Measurements from ENCODE around the gene HAGH. TPM values are rescaled to one million over a fixed set of nuclear protein-coding genes. Genes with fewer than 3 reads are reported as not detected.

Gene HAGH
- total RNA-seq, 4 donors from 2014 or later, result 124 to 245 (median 175) TPM

DNA sequence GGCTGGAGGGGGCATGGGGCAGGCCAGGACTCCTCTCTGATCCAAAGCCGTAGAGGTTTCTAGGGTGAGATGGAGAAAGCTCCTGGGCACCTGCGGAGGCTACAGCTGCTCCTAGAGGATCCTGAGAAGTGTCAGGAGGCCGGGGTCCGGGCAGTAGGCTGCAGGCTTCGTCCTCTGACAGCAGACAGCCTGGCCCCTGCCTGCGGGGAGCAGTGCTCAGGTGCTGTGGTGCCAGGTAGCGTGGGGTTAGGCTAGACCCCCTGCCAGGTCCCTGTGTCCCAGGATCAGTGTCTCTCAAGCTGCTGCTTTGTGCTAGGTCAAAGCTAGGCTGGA, 52.2 kb downstream of the HAGH start:
- Histone ChIP-seq H3K9me3 (no peaks in the 10 kb centered on the region), H3K4me1 (peaks cover 0 to 63% (median 27%) of the 10 kb centered on the region in 3 donors), H3K27me3 (no peaks in the 10 kb centered on the region), H3K36me3 (peaks cover 0 to 53% of the 10 kb centered on the region in 2 donors), H3K4me3 (peak overlapping the region in 1 of 2 donors; percentile 84), H3K27ac (peak overlapping the region in 3 of 4 donors; percentile 96 to 99 (median 98))
- WGBS, 2 donors (ENCODE audit: low coverage in 1 of 2), result no CpG with 5 or more reads among the region's 7 CpGs
- TF ChIP-seq POLR2AphosphoS5 (IDR thresholded peaks at IDR 0.05), result no peak
- no peak for TF ChIP-seq EP300 (IDR thresholded peaks at IDR 0.05)
- TF ChIP-seq, protein P1, sequence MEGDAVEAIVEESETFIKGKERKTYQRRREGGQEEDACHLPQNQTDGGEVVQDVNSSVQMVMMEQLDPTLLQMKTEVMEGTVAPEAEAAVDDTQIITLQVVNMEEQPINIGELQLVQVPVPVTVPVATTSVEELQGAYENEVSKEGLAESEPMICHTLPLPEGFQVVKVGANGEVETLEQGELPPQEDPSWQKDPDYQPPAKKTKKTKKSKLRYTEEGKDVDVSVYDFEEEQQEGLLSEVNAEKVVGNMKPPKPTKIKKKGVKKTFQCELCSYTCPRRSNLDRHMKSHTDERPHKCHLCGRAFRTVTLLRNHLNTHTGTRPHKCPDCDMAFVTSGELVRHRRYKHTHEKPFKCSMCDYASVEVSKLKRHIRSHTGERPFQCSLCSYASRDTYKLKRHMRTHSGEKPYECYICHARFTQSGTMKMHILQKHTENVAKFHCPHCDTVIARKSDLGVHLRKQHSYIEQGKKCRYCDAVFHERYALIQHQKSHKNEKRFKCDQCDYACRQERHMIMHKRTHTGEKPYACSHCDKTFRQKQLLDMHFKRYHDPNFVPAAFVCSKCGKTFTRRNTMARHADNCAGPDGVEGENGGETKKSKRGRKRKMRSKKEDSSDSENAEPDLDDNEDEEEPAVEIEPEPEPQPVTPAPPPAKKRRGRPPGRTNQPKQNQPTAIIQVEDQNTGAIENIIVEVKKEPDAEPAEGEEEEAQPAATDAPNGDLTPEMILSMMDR (IDR thresholded peaks at IDR 0.05), result no peak
- no peak for TF ChIP-seq POLR2A (IDR thresholded peaks at IDR 0.05)
- no peak for ATAC-seq

DNA sequence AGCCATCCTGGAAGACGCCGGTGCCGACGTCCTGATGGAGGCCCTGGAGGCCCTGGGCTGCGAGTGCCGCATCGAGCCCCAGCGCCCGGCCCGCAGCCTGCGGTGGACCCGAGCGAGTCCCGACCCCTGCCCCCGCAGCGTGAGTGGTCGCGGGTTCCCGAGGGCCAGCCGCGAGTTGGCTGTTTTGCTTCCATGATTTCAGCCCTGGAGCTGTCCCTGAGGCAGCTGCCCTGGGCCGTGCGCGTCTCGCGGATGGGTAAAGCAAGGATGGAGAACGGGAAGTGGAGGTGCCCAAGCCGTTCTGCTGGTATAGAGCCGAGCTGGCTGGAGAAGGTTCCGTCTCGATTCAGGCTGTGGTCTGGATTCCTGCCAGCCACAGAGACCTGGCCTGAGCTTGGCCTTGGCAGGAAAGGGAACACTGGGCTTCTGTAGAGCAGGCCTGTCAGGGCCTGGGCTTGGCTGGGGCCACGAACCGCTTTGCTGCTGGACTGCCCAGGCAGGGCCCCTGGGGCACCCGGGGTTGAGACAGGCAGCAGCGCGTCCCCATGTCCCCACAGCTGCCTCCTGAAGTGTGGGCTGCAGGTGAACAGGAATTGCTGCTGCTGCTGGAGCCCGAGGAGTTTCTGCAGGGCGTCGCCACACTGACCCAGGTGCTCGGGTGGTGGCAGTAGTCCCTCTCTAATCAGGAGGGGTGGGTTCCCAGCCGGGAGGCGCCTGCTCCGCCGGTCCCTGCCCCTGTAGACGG, 52.8 kb downstream of the HAGH start:
- TF ChIP-seq, protein P1 (IDR thresholded peaks at IDR 0.05), result no peak
- TF ChIP-seq POLR2A (IDR thresholded peaks at IDR 0.05) (no peak), EP300 (IDR thresholded peaks at IDR 0.05) (no peak), POLR2AphosphoS5 (IDR thresholded peaks at IDR 0.05) (no peak)
- peak overlapping the region; percentile 71 to 84 for H3K4me3 ChIP-seq
- H3K9me3 ChIP-seq, result no peaks in the 10 kb centered on the region
- H3K36me3 ChIP-seq, result peaks cover 0 to 53% of the 10 kb centered on the region in 2 donors
- peak overlapping the region; percentile 48 to 99 (median 97) for H3K27ac ChIP-seq
- peaks cover 0 to 63% (median 27%) of the 10 kb centered on the region in 3 donors for H3K4me1 ChIP-seq
- no peaks in the 10 kb centered on the region for H3K27me3 ChIP-seq
- ATAC-seq, result peak; percentile 0
- no CpG with 5 or more reads among the region's 45 CpGs for WGBS, 2 donors (ENCODE audit: low coverage in 1 of 2)

DNA sequence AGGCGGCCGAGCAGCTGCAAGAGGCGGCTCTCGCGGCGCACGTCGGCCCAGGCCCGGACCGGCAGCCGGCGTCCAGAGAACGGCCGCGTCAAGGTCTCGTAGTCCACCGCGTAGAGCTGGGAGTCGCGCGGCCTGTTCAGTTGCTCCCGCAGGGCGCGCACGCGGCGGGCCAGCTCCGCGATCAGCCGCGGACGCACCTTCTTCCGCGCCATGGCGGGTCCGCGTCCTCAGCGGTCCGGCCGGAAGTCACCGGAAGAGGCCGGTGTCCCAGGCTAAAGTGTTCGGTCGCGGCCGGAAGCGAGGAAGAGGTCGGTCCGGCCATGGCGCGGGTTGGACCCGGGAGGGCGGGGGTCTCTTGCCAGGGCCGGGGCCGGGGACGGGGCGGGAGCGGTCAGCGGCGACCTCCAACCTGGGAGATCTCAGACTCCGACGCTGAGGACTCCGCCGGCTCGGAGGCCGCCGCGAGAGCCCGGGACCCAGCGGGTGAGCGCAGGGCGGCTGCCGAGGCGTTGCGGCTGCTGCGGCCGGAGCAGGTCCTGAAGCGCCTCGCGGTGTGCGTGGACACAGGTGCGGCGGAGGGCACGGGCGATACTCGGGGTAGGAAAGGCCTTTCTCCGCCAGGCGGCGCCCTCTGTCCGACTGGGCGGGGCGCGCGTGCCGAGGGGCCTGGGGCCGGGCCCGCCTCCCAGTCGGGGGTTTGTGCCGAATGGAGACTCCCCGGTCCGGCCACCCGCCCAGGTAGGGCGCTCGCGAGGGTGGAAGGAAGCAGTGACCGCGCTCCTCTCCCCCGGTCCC, 53.5 kb downstream of the HAGH start, which contains the start of gene MRPS34:
TSS of gene MRPS34 (minus strand) at position 227 of the 795 bp plus-strand sequence. CDS start at position 212, 15 bp downstream.
- peak within 1 kb of the TSS; percentile 48 to 99 (median 97) for H3K27ac ChIP-seq
- peaks cover 0 to 53% of the 10 kb centered on the region in 2 donors for H3K36me3 ChIP-seq
- H3K4me1 ChIP-seq, result peaks cover 0 to 66% (median 27%) of the 10 kb centered on the region in 3 donors

DNA sequence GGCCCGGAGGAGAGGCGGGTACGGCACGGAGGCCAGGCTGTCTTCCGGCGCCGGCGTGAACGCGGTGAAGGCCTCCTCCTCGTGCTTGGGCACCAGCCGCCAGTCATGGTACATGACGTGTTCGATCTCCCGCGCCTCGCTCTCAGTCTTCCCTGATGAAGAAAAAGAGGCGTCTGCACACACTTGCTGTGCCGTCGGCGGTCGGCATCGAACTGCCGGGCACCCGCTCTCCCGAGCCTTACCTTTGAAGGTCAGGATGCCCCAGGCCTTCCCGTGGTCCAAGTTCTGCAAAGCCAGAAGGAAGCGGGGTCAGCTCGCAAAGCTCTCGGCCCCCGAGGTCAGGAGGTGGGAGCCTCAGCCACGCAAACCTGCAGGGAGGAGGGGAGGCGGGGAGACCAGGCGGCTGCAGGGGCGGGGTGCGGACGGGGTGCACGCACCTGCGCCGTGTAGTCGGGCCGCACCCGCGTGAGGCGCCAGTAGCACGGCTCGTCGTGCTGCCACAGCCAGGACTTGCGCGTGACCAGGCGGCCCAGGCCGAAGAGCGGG, 54.2 kb downstream of the HAGH start, which contains the start of gene EME2:
TSS of gene EME2 (plus strand) at position 449 of the 546 bp plus-strand sequence. CDS start 418 bp downstream, outside the sequence.
- Histone ChIP-seq H3K27me3 (no peaks in the 10 kb centered on the region), H3K27ac (peak within 1 kb of the TSS; percentile 48 to 99 (median 97)), H3K4me1 (peaks cover 0 to 66% (median 27%) of the 10 kb centered on the region in 3 donors), H3K4me3 (peak within 1 kb of the TSS; percentile 71 to 84), H3K9me3 (no peaks in the 10 kb centered on the region), H3K36me3 (peaks cover 0 to 53% of the 10 kb centered on the region in 2 donors)
- TF ChIP-seq POLR2AphosphoS5 (IDR thresholded peaks at IDR 0.05), result no peak
- no peak for TF ChIP-seq EP300 (IDR thresholded peaks at IDR 0.05)
- TF ChIP-seq POLR2A (IDR thresholded peaks at IDR 0.05), result no peak
- TF ChIP-seq, protein P1 (IDR thresholded peaks at IDR 0.05), result no peak
- ATAC-seq, result no peak
- 0% methylated on average over 2 of the region's 53 CpGs; no CpG with 5 or more reads in 1 of the 2 donors for WGBS, 2 donors (ENCODE audit: low coverage in 1 of 2)

More for the DNA sequence above, 53.5 kb downstream of the HAGH start, which contains the start of gene MRPS34:
- Histone ChIP-seq H3K27me3 (no peaks in the 10 kb centered on the region), H3K4me3 (peak within 1 kb of the TSS; percentile 71 to 84), H3K9me3 (no peaks in the 10 kb centered on the region)
- ATAC-seq, result peak; percentile 63
- TF ChIP-seq EP300 (IDR thresholded peaks at IDR 0.05) (no peak), POLR2AphosphoS5 (IDR thresholded peaks at IDR 0.05) (peak; percentile 86), POLR2A (IDR thresholded peaks at IDR 0.05) (peak; percentile 59 to 65)
- TF ChIP-seq, protein P1 (IDR thresholded peaks at IDR 0.05), result peak in 3 of 4 experiments; percentile 71 to 88 (median 77)
- no CpG with 5 or more reads among the region's 108 CpGs for WGBS, 2 donors (ENCODE audit: low coverage in 1 of 2)
